ENCODE data around the gene EEF1AKMT4. TPM values are rescaled to one million over a fixed set of nuclear protein-coding genes. Genes with fewer than 3 reads are reported as not detected.

The EEF1AKMT4 gene

Small RNAs within 50 kb of the gene (small RNA-seq; reads per million reads assigned to genes)
- not detected for gene MIR1224

Measured in skeletal muscle satellite cell (primary cell).